Measurements from ENCODE around the gene LRRFIP1.

Gene LRRFIP1

DNA sequence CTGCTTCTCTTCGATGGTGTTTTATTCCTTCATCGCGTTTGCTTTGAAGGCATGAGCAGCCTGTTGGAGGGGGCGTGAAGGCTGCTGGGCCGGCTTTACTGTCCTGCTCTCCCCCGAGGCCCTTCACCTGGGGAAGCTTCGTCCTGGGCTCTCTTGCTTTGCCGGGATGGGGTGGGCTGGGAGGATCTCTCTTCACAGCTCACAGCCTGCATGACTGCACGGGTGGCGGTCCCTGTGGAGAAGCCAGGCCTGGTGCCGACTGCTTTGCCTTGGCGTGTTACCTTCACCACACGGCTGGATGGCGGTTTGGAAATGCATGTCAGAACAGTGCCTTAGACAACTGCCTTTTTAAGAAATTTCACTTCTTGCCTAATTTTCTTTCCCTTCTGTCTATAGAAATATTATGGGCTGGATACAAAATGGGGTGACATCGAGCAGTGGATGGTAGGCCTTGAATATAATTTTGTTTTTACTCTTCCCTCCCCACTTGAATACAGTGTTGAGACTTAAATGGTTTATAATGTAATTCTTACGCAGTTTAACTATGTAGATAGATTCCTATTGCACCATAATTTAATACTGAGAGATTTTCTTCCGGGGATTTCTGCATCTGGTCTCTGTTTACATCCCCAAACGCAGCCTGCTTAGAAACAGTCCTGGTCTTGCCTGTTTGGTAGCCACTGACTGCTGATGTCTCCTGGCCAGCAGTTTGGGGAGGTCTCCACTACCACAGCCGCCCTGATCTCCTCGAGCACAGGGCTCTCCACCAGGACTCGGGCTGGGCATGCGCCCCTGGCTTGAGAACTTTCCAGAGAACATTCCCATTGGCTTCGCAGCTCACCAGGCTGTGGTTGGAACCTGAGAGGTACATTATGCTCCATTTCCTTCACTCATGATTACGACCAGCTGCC, 90.2 kb downstream of the LRRFIP1 start:
- TF ChIP-seq, protein P1, sequence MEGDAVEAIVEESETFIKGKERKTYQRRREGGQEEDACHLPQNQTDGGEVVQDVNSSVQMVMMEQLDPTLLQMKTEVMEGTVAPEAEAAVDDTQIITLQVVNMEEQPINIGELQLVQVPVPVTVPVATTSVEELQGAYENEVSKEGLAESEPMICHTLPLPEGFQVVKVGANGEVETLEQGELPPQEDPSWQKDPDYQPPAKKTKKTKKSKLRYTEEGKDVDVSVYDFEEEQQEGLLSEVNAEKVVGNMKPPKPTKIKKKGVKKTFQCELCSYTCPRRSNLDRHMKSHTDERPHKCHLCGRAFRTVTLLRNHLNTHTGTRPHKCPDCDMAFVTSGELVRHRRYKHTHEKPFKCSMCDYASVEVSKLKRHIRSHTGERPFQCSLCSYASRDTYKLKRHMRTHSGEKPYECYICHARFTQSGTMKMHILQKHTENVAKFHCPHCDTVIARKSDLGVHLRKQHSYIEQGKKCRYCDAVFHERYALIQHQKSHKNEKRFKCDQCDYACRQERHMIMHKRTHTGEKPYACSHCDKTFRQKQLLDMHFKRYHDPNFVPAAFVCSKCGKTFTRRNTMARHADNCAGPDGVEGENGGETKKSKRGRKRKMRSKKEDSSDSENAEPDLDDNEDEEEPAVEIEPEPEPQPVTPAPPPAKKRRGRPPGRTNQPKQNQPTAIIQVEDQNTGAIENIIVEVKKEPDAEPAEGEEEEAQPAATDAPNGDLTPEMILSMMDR (IDR thresholded peaks at IDR 0.05; ENCODE audit: insufficient read depth, low read length, poor library complexity, severe bottlenecking) = no peak
- H3K36me3 ChIP-seq (ENCODE audit: control insufficient read depth, insufficient read depth, low read length) = peaks cover 19% of the 10 kb centered on the region
- H3K27me3 ChIP-seq (replicated peaks; ENCODE audit: control insufficient read depth, insufficient read depth, low read length) = no peaks in the 10 kb centered on the region
- no peak overlapping the region for H3K4me3 ChIP-seq (replicated peaks; ENCODE audit: low read depth, low read length)
- DNase-seq (ENCODE audit: extremely low read depth, insufficient read length) = no peak

DNA sequence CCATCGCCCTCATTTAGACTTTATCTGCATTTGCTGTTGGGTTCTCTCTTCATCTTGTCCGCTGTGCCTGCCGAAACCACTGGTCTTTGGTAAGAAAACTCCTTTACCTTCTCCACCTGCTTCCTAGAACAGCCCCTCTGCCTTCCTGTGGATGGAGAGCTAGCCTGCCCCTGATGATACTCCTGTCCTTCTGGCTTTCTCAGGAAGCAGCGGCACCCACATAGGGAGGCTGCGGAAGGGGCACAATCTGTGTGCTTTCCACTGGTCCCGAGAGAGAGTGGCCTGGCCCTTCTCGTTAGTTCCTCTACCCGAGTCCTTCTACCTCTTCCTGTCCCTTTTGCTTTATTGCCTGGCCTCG, 90.9 kb downstream of the LRRFIP1 start:
- no peak overlapping the region for H3K4me3 ChIP-seq (replicated peaks; ENCODE audit: low read depth, low read length)
- no peaks in the 10 kb centered on the region for H3K27me3 ChIP-seq (replicated peaks; ENCODE audit: control insufficient read depth, insufficient read depth, low read length)
- H3K36me3 ChIP-seq (ENCODE audit: control insufficient read depth, insufficient read depth, low read length) = peaks cover 18% of the 10 kb centered on the region
- no peak for DNase-seq (ENCODE audit: extremely low read depth, insufficient read length)
- TF ChIP-seq, protein P1 (IDR thresholded peaks at IDR 0.05; ENCODE audit: insufficient read depth, low read length, poor library complexity, severe bottlenecking) = no peak

DNA sequence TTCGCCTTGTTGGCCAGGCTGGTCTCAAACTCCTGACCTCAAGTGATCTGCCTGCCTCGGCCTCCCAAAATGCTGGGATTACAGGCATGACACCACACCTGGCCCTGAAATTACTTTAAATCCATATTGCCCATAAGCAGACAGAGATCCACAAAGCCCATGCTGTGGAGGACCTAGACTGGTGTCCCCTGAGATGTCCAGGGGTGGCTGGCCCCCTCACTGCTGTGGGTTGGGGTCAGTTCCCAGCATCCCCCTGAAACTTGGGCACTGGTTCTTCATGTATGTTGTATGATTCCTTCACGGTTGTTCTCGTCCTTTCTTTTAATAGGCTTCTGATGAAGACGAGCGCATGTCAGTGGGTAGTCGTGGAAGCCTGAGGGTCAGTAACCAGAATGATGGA, 93.1 kb downstream of the LRRFIP1 start:
- Histone ChIP-seq H3K4me3 (replicated peaks; ENCODE audit: low read depth, low read length) (no peak overlapping the region), H3K27me3 (replicated peaks; ENCODE audit: control insufficient read depth, insufficient read depth, low read length) (no peaks in the 10 kb centered on the region), H3K36me3 (ENCODE audit: control insufficient read depth, insufficient read depth, low read length) (peaks cover 18% of the 10 kb centered on the region)
- TF ChIP-seq, protein P1 (IDR thresholded peaks at IDR 0.05; ENCODE audit: insufficient read depth, low read length, poor library complexity, severe bottlenecking) = no peak
- DNase-seq (ENCODE audit: extremely low read depth, insufficient read length) = no peak

DNA sequence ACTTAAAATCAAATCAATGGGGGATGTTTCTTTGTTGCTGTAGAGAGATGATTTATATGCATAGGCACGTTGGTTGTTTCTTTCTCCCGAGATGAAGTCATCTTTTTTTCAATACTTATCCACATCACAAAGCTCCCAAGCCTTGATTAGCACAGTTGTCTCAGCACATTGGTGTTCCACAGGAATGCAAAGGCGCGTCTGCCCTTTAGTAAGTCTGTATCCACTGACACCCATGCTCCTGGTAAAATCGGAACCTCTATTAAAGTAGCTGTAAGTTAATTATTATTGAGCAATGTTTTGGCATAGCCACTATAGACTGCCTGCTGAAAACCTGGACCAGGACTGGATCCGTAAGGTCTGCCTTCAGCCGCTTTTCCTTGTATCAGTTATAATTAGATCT, 93.6 kb downstream of the LRRFIP1 start:
- H3K27me3 ChIP-seq (replicated peaks; ENCODE audit: control insufficient read depth, insufficient read depth, low read length) = no peaks in the 10 kb centered on the region
- H3K36me3 ChIP-seq (ENCODE audit: control insufficient read depth, insufficient read depth, low read length) = peaks cover 17% of the 10 kb centered on the region
- DNase-seq (ENCODE audit: extremely low read depth, insufficient read length) = no peak
- H3K4me3 ChIP-seq (replicated peaks; ENCODE audit: low read depth, low read length) = no peak overlapping the region
- TF ChIP-seq, protein P1 (IDR thresholded peaks at IDR 0.05; ENCODE audit: insufficient read depth, low read length, poor library complexity, severe bottlenecking) = no peak

DNA sequence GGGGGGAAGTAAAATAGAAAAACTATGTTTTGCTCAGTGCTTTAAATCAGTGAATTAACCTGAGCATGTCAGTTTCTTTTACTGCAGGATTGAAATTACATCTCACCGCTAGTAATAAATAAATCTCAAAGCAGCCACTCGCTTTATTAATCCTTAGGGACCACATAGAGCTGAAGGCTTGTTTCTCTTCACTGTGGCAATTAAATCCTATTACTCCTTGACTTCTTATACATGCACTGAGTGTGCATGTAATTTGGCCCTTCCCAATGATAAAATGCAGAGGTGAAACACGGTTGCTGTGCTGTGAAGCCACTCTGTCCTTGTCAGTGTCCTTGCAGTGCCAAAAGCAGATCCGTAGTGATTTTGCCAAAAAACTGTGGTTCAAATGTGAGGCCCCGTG, 94.1 kb downstream of the LRRFIP1 start:
- Histone ChIP-seq H3K27me3 (replicated peaks; ENCODE audit: control insufficient read depth, insufficient read depth, low read length) (no peaks in the 10 kb centered on the region), H3K4me3 (replicated peaks; ENCODE audit: low read depth, low read length) (no peak overlapping the region), H3K36me3 (ENCODE audit: control insufficient read depth, insufficient read depth, low read length) (peaks cover 17% of the 10 kb centered on the region)
- no peak for DNase-seq (ENCODE audit: extremely low read depth, insufficient read length)
- TF ChIP-seq, protein P1 (IDR thresholded peaks at IDR 0.05; ENCODE audit: insufficient read depth, low read length, poor library complexity, severe bottlenecking) = no peak
